ENCODE measurements around the gene UACA. TPM values are rescaled to one million over a fixed set of nuclear protein-coding genes. Genes with fewer than 3 reads are reported as not detected.
"Not testable (repeated sequence)": the region's sequence is repeated elsewhere in the genome, so short reads cannot be mapped to it uniquely, and the experiment has no call there.

The UACA gene
- 35.7 TPM for total RNA-seq
- long read RNA-seq, partial matches to known transcripts = 22 of 27 reads
- long read RNA-seq, other reads (novel, unspliced or antisense) = 3 of 27 reads

- peaks cover 19% of the 10 kb centered on the region for H3K27me3 ChIP-seq (ENCODE audit: low read depth)
- H3K27ac ChIP-seq = peak within 1 kb of the TSS; percentile 94
- DNase-seq (peak; percentile 89), ATAC-seq (peak; percentile 97 to 98)
- peak within 1 kb of the TSS; percentile 79 for H3K4me3 ChIP-seq
- no peaks in the 10 kb centered on the region for H3K36me3 ChIP-seq
- intact Hi-C loops (cut with DNase I) = no loop called here
- peak; percentile 25 for TF ChIP-seq CTCF (IDR thresholded peaks at IDR 0.05)
- H3K4me1 ChIP-seq = peaks cover 50% of the 10 kb centered on the region
- no peaks in the 10 kb centered on the region for H3K9me3 ChIP-seq
These were observed at the start of gene UACA for GRCh38 chr15:70763120-70763949. UACA (minus strand) TSS chr15:70763558; CDS start chr15:70763407, 151 bp downstream.

GRCh38 chr15:70812827-70813364 is 49.5 kb upstream of the UACA start:
- no peak for TF ChIP-seq CTCF (IDR thresholded peaks at IDR 0.05)
- H3K27me3 ChIP-seq (ENCODE audit: low read depth) = peaks cover 6% of the 10 kb centered on the region
- no peaks in the 10 kb centered on the region for H3K36me3 ChIP-seq
- intact Hi-C loops (cut with DNase I) = loop anchor here (10.0 kb wide), 1 partner anchor 138 kb away; no protein-coding TSS in a partner anchor
- H3K9me3 ChIP-seq = no peaks in the 10 kb centered on the region
- DNase-seq (no peak), ATAC-seq (no peak)
- H3K27ac ChIP-seq = no peak overlapping the region
- peaks cover 12% of the 10 kb centered on the region for H3K4me1 ChIP-seq
- H3K4me3 ChIP-seq = no peak overlapping the region

- peaks cover 10% of the 10 kb centered on the region for H3K27me3 ChIP-seq (ENCODE audit: low read depth)
- TF ChIP-seq CTCF (IDR thresholded peaks at IDR 0.05) = no peak
These were observed 47.7 kb upstream of the UACA start for GRCh38 chr15:70810916-70811578.

GRCh38 chr15:70806992-70807712 is 43.8 kb upstream of the UACA start:
- no peaks in the 10 kb centered on the region for H3K36me3 ChIP-seq
- H3K27me3 ChIP-seq (ENCODE audit: low read depth) = peaks cover 27% of the 10 kb centered on the region
- H3K4me3 ChIP-seq = no peak overlapping the region
- DNase-seq (peak; percentile 76), ATAC-seq (peak; percentile 60 to 68)
- TF ChIP-seq CTCF (IDR thresholded peaks at IDR 0.05) = no peak
- peaks cover 23% of the 10 kb centered on the region for H3K4me1 ChIP-seq
- no peaks in the 10 kb centered on the region for H3K9me3 ChIP-seq
- intact Hi-C loops (cut with DNase I) = no loop called here
- no peak overlapping the region for H3K27ac ChIP-seq

More at GRCh38 chr15:70810916-70811578, 47.7 kb upstream of the UACA start:
- DNase-seq (no peak), ATAC-seq (peak in 1 of 2 donors; percentile 9)
- H3K27ac ChIP-seq = no peak overlapping the region
- H3K4me3 ChIP-seq = no peak overlapping the region
- H3K36me3 ChIP-seq = no peaks in the 10 kb centered on the region
- H3K4me1 ChIP-seq = peaks cover 23% of the 10 kb centered on the region
- no peaks in the 10 kb centered on the region for H3K9me3 ChIP-seq
- intact Hi-C loops (cut with DNase I) = loop anchor here (10.0 kb wide), 1 partner anchor 136 kb away; no protein-coding TSS in a partner anchor

- intact Hi-C loops (cut with DNase I); DNase-seq: not testable (repeated sequence)
- H3K27me3 ChIP-seq (ENCODE audit: low read depth) = peaks cover 21% of the 10 kb centered on the region
These were observed 41.0 kb upstream of the UACA start for GRCh38 chr15:70804388-70804787.

More at GRCh38 chr15:70804388-70804787, 41.0 kb upstream of the UACA start:
- H3K27ac ChIP-seq, ATAC-seq, H3K36me3 ChIP-seq, H3K4me3 ChIP-seq, H3K9me3 ChIP-seq: not testable (repeated sequence)
- peaks cover 32% of the 10 kb centered on the region for H3K4me1 ChIP-seq
